Breast epithelium (tissue), 4 donors: ENCODE results near the gene IQCB1. TPM values are rescaled to one million over a fixed set of nuclear protein-coding genes. Genes with fewer than 3 reads are reported as not detected.

Experiments used
- DNase-seq, 2 donors: peaks; one replicate each; pipeline ENCODE4 v3.0.0-alpha.2; 2019; ENCODE audit warnings: low spot score in 2 of 2
- H3K27ac ChIP-seq, 2 donors: fragments of 200-600 bp; sonication (generic) in 1 of 2; one replicate each; pipeline ENCODE4 v1.5.1; 2016 to 2019; ENCODE audit warnings: mild to moderate bottlenecking in 1 of 2
- H3K27me3 ChIP-seq, 2 donors: fragments of 200-600 bp; sonication (generic) in 1 of 2; one replicate each; pipeline versions ENCODE4 v1.5.1 to v1.6.0; 2017 to 2019; ENCODE audit warnings: control low read depth in 1 of 2, mild to moderate bottlenecking in 1 of 2
- H3K36me3 ChIP-seq: fragments of 200-600 bp; one replicate; pipeline ENCODE4 v1.5.1; 2019
- H3K4me1 ChIP-seq, 2 donors: fragments of 200-600 bp; sonication (generic); one replicate each; pipeline ENCODE4 v1.5.1; 2016 to 2019; ENCODE audit warnings: control low read depth in 1 of 2
- H3K4me3 ChIP-seq, 3 donors: fragments of 200-600 bp; sonication (generic); 1 replicate in 2 of 3; 2 replicates in 1 of 3; pipeline ENCODE4 v1.5.1; 2016 to 2019; ENCODE audit warnings: mild to moderate bottlenecking in 3 of 3, moderate library complexity in 2 of 3
- H3K9me3 ChIP-seq, 2 donors: fragments of 200-600 bp; sonication (generic) in 1 of 2; one replicate each; pipeline ENCODE4 v1.5.1; 2016 to 2019; ENCODE audit warnings: control low read depth in 1 of 2
- POLR2A ChIP-seq: fragments of 450-650 bp; IDR thresholded peaks from one replicate; pipeline ENCODE4 v1.6.1; 2016; ENCODE audit warnings: antibody characterized with exemption, mild to moderate bottlenecking, moderate library complexity
- POLR2AphosphoS5 ChIP-seq, 3 donors: sonication (generic); formaldehyde crosslinking; IDR thresholded peaks; one replicate each; pipeline ENCODE4 v1.6.1; 2017; ENCODE audit warnings: antibody characterized with exemption in 3 of 3
- intact Hi-C: fragments of 100-400 bp; cut with DNase I; formaldehyde crosslinking; loops from one replicate; pipeline ENCODE4 v1.15.1; 2023; ENCODE audit warnings: low total_unique reads
- total RNA-seq, 3 donors: library from RNA; depleted of rRNA; stranded (reverse); fragments of >200 nt; gene quantifications; one replicate each; pipeline ENCODE4 v1.1.0, GENCODE V29; 2016
- TF ChIP-seq, protein P1 (sequence below), 3 donors: fragments of 450-650 bp; IDR thresholded peaks; one replicate each; pipeline ENCODE4 v1.5.1; 2016 to 2017; ENCODE audit warnings: antibody characterized with exemption in 3 of 3, mild to moderate bottlenecking in 3 of 3, moderate library complexity in 3 of 3

IQCB1 gene
- total RNA-seq, 3 donors from 2014 or later: 17.9 to 54.6 (median 28.8) TPM

- Histone ChIP-seq H3K27me3 (no peaks in the 10 kb centered on the region), H3K9me3 (no peaks in the 10 kb centered on the region), H3K36me3 (no peaks in the 10 kb centered on the region), H3K27ac (no peak overlapping the region), H3K4me1 (no peaks in the 10 kb centered on the region), H3K4me3 (no peak overlapping the region)
- intact Hi-C loops: no loop called here
- TF ChIP-seq, protein P1, sequence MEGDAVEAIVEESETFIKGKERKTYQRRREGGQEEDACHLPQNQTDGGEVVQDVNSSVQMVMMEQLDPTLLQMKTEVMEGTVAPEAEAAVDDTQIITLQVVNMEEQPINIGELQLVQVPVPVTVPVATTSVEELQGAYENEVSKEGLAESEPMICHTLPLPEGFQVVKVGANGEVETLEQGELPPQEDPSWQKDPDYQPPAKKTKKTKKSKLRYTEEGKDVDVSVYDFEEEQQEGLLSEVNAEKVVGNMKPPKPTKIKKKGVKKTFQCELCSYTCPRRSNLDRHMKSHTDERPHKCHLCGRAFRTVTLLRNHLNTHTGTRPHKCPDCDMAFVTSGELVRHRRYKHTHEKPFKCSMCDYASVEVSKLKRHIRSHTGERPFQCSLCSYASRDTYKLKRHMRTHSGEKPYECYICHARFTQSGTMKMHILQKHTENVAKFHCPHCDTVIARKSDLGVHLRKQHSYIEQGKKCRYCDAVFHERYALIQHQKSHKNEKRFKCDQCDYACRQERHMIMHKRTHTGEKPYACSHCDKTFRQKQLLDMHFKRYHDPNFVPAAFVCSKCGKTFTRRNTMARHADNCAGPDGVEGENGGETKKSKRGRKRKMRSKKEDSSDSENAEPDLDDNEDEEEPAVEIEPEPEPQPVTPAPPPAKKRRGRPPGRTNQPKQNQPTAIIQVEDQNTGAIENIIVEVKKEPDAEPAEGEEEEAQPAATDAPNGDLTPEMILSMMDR (IDR thresholded peaks at IDR 0.05): no peak
- no peak for TF ChIP-seq POLR2AphosphoS5 (IDR thresholded peaks at IDR 0.05)
- no peak for TF ChIP-seq POLR2A
- DNase-seq: no peak
Observed at GRCh38 chr3:121817753-121818152, 17.1 kb downstream of the IQCB1 start.

- intact Hi-C loops: no loop called here
- H3K9me3 ChIP-seq: no peaks in the 10 kb centered on the region
- TF ChIP-seq POLR2A (no peak), POLR2AphosphoS5 (IDR thresholded peaks at IDR 0.05) (no peak)
- TF ChIP-seq, protein P1 (IDR thresholded peaks at IDR 0.05): no peak
- no peak for DNase-seq
- no peaks in the 10 kb centered on the region for H3K36me3 ChIP-seq
- no peaks in the 10 kb centered on the region for H3K4me1 ChIP-seq
- H3K4me3 ChIP-seq: no peak overlapping the region
- no peaks in the 10 kb centered on the region for H3K27me3 ChIP-seq
- no peak overlapping the region for H3K27ac ChIP-seq
Observed at GRCh38 chr3:121809249-121809648, 25.6 kb downstream of the IQCB1 start.

DNA sequence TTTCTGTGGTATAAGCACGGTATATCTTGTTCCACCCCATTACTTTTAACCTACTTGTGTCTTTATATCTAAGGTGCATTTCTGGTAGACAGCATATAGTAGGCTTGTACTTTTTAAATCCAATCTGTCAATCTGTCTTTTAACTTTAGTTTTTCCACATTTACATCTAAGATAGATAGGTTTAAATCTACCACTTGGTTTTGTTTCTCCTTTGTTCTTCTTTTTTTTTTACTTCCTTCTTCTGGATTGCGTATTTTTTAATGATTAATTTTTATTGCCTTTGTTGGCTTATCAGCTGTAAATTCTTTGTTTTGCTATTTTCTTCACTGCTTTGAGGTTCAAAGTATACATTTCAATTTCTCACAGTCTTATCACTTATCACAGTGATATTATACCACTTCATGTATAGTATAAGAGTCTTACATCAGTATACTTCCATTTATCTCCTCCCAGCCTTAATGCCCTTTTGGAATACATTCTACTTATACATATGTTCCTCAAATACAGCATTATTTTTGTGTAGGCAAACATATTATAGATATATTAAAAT, 31.0 kb downstream of the IQCB1 start:
- no peak overlapping the region for H3K27ac ChIP-seq
- TF ChIP-seq, protein P1 (IDR thresholded peaks at IDR 0.05): no peak
- no peak for TF ChIP-seq POLR2A
- TF ChIP-seq POLR2AphosphoS5 (IDR thresholded peaks at IDR 0.05): no peak
- no peaks in the 10 kb centered on the region for H3K4me1 ChIP-seq
- no peak for DNase-seq
- H3K27me3 ChIP-seq: no peaks in the 10 kb centered on the region
- H3K9me3 ChIP-seq: no peaks in the 10 kb centered on the region
- no peak overlapping the region for H3K4me3 ChIP-seq
- no peaks in the 10 kb centered on the region for H3K36me3 ChIP-seq
- intact Hi-C loops: no loop called here

DNA sequence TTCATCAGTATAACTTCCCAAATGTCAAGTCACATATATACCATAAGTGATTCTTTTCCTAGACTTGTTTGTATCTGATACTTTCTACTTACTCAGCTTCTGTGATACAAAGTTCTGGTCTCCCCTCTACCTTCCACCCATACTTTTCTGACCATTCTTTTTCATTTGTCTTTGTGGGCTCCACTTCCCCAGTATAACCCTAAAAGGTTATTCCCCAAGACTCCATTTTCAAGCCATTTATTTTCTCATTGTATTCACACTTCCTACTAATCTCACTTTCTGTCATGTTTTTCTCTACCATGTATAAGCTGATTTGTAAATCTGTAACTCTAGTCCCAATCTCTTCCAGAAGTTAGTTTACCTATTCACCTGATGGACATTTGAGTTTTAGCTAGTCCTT, 34.0 kb downstream of the IQCB1 start:
- H3K9me3 ChIP-seq: no peaks in the 10 kb centered on the region
- no peak overlapping the region for H3K4me3 ChIP-seq
- intact Hi-C loops: no loop called here
- H3K27me3 ChIP-seq: no peaks in the 10 kb centered on the region
- no peak overlapping the region for H3K27ac ChIP-seq
- no peak for DNase-seq
- H3K4me1 ChIP-seq: no peaks in the 10 kb centered on the region
- no peaks in the 10 kb centered on the region for H3K36me3 ChIP-seq
- TF ChIP-seq, protein P1 (IDR thresholded peaks at IDR 0.05): no peak
- TF ChIP-seq POLR2AphosphoS5 (IDR thresholded peaks at IDR 0.05): no peak
- TF ChIP-seq POLR2A: no peak

GRCh38 chr3:121796970-121797369, 37.9 kb downstream of the IQCB1 start:
- Histone ChIP-seq H3K4me1 (no peaks in the 10 kb centered on the region), H3K4me3 (no peak overlapping the region), H3K27me3 (no peaks in the 10 kb centered on the region), H3K36me3 (peaks cover 5% of the 10 kb centered on the region), H3K27ac (no peak overlapping the region), H3K9me3 (no peaks in the 10 kb centered on the region)
- no peak for DNase-seq
- TF ChIP-seq POLR2A (no peak), POLR2AphosphoS5 (IDR thresholded peaks at IDR 0.05) (no peak)
- TF ChIP-seq, protein P1 (IDR thresholded peaks at IDR 0.05): no peak
- intact Hi-C loops: no loop called here
